ENCODE results near the gene EPS15.
"Not testable (repeated sequence)": the region's sequence is repeated elsewhere in the genome, so short reads cannot be mapped to it uniquely, and the experiment has no call there.

EPS15 gene

GRCh38 chr1:51519048-51519864 is at the start of gene EPS15:
Gene EPS15, minus strand, starts transcription at chr1:51519266. Its CDS starts 35 bp downstream, at chr1:51519231.
- DNase-seq, result peak; percentile 88

GRCh38 chr1:51568231-51568935 is 49.3 kb upstream of the EPS15 start:
- DNase-seq, result no peak

GRCh38 chr1:51567653-51568052 is 48.6 kb upstream of the EPS15 start:
- DNase-seq, result no peak

DNA sequence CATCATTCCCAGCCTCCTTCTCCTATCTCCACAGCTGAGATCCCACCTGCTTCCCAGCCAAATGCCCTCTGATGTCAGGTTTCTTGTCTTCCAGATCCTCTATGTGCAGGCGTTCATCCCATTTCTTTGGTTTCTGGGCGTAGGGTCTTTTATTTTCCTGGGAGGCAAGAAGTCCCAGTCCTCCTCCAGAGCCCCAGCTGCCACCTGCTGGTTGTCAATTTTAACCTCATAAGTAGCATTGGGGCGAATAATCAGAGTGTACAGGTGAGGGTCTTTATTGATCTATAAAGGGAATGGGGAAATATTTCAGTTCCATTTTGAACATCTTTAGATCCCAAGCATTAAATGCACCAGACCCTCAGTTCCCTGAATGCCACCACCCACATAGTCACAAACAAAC is 47.2 kb upstream of the EPS15 start:
- no peak for DNase-seq

DNA sequence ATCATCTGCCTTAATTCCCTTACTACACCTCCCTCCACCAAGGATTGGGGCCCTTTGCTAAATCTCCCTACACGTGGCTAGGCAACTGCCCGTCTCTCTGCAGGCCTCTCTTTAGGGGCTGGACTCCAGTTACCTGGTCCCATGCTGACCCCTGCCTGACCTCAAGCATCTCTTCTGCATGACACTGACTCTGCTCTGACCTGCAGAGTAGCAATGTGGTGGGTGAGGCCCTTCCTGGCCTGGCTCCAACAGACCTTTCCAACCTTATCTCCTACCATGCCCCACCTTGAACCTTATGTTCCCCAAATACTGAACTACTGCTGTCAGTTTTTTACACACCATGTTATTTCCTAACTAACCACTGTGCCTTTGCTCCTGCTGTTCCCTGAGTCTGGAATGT is 45.9 kb upstream of the EPS15 start:
- DNase-seq, result no peak

DNA sequence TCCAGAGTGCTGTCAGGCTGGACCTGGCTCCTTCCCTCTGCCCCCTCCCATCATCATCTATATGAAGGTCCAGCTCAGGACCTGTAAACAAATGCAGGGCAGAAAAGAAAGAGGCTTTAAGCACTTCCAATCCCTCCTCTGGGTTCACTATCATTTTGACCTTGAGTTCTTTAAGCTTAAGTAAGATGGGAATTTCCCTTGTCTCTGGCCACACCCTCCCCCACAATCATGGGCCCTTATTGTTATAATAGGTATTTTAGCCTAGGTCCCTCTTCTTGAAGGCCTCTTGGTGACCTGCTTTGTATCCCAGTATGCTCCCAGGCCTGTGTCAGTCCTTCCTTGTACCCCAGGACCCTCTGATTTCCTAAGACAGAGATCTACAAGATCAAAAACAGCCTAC is 45.1 kb upstream of the EPS15 start:
- no peak for DNase-seq

DNA sequence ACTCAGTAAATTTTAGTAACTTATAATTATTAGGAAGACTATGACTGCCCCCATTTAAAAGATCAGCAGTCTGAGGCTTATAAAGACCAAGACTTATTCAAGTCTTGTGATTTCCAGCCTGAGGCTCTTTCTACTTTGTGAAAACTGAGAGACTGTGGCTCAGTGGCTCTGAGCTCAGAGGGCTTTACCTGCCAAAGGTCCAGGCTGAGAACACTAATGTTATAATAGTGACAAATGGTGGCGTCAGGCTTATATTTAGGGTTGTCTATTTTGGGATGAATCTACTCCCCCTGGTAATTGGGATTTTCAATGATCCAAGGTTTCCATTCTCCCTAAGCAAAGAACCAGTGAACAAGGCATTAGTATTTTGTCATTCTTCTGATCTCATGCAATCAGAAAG is 42.6 kb upstream of the EPS15 start:
- DNase-seq, result no peak

DNA sequence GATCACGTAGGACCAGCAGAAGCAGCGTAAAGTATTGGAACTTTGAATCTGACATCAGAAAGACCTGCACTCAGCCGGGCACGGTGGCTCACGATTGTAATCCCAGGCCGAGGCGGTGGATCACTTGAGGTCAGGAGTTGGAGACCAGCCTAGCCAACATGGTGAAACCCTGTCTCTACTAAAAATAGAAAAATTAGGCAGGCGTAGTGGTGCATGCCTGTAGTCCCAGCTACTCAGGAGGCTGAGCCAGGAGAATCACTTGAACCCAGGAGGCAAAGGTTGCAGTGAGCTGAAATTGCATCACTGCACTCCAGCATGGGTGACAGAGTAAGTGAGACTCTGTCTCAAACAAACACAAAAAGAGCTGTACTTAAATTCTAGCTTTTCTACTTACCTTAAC is 41.8 kb upstream of the EPS15 start:
- not testable (repeated sequence) for DNase-seq

DNA sequence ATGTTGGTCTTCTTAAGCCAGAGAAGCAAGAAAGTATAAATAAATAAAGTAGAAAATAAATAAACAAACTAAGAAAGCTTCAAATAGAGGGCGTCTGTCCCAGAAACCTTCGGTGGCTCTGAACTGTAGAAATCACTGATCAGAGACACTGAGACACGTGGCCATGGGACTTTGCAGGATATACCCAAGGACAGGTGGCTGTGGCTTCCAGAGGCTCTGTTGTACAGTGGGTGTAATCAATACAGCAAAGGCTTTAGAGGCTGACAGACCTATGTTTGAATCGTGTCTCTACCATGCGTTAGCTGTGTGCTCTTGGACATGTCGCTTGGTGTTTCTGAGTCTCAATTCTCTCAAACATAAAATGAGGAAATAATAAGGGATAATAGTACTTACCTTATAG is 41.0 kb upstream of the EPS15 start:
- peak; percentile 42 for DNase-seq

DNA sequence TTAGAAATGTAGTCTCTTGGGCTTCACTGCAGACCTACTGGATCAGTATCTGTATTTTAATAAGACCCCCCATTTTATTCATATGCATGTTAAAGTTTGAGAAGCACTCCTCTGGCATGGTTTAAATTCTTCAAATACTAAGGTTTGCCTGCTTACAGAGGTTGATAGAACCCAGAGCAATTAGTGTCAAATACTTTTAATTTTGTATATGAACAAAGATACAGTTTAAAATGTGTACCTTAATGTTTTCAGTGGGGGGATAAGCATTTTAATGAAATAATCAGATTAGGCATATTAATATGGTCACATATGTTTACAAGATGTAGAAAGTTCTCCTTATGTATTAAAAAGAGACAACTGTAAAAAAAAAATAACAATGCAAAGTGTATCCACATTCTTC is 40.4 kb upstream of the EPS15 start:
- no peak for DNase-seq

- DNase-seq, result no peak
Observed at GRCh38 chr1:51559064-51559500, 40.0 kb upstream of the EPS15 start.

GRCh38 chr1:51558375-51558924 is 39.4 kb upstream of the EPS15 start:
- DNase-seq, result no peak

- no peak for DNase-seq
Observed at GRCh38 chr1:51557168-51557567, 38.1 kb upstream of the EPS15 start.

DNA sequence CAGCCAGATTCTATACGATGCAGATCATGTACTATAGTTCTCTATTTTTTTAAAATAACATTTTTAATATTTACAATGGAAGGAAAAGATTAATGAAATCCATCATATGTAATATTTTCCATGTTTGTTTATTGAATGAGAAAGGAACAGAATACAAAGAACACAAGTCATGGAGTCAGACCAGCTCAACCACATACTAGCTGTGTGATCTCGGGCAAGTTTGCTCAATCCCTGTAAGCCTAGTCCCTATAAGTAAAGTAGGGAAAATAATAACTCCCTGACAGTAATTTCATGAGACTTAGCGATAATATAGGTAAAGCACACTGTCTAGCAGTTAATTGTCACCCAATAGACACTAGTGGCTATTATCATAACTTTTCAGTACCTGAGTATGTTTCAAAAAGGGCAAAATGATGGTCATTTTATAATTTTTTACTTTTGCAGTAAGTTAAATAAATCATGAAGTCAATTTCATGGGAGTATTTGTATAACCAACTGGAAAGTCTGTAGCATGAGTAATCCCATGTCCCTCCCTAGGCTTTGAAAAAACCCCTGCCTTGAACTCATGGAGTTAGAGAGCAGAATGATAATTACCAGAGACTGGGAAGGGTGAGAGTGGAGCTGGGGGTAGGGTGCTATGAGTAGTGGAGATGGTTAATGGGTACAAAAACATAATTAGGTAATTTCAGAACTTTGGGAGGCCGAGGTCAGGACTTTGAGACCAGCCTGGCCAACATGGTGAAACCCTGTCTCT is 37.0 kb upstream of the EPS15 start:
- DNase-seq, result no peak

DNA sequence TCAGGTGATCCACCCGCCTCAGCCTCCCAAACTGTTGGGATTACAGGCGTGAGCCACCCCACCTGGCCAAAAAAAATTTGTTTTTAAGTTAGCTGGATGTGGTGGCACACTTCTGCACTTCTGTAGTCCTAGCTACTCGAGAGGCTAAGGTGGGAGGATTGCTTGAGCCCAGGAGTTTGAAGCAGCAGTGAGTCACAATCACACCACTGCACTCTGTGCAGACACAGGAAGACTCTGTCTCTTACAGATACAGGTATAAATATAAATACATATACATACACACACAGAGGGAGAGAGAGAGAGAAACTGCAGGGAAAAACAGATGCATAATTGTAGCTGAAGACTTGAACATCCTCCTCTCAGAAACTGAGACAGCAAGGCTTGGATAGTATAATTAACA is 34.8 kb upstream of the EPS15 start:
- no peak for DNase-seq

DNA sequence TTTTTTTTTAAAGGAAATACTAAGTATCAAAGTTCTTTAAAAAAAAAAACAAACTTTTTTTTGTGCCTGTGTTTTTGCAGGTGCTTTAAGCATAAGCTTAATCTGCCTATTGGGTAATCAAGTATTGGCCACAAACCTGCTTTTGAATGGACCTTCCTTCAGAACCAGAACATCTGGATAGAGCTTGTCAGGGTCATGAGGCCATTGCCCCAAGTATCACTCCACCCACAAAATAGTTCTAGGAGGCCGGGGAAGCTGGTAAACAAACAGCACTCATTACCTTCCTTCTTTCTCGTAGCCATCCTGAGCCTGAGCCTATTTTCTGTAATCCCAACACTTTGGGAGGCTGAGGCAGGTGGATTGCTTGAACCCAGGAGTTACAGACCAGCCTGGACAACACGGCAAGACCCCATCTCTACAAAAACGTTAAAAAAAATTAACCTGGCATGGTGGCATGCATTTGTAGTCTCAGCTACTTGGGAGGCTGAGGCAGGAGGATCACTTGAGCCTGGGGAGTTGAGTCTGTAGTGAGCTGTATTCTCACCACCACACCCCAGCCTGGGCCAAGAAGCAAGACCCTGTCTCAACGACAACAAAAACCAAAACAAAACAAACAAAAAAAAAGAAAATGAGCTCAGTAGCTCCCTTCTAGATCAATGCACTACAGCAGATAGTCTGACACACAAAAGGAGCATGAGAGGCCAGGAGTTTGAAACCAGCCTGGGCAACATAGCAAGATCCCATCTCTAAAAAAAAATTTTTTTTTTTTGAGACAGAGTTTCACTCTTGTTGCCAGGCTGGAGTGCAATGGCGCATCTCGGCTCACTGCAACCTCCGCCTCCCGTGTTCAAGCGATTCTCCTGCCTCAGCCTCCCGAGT is 34.1 kb upstream of the EPS15 start:
- no peak for DNase-seq

DNA sequence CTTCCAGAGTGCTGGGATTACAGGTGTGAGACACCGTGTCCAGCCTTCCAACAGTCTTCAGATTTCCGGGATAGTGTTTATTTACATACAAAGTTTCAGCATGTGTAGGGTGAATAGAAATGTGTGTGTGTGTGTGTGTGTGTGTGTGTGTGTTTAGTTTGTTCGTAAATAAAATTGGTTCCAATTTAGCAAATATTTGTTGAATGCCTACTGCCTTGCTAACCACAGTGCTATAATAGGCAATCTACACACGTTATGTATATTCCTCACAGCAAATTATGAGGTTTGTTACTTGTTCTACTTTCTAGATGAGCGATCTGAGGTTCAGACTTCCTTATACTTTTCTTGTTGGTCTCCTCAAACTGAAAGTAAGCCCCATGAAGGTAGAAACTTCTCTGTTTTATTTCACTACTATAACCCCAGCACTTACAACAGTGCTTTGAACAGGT is 32.8 kb upstream of the EPS15 start:
- no peak for DNase-seq

DNA sequence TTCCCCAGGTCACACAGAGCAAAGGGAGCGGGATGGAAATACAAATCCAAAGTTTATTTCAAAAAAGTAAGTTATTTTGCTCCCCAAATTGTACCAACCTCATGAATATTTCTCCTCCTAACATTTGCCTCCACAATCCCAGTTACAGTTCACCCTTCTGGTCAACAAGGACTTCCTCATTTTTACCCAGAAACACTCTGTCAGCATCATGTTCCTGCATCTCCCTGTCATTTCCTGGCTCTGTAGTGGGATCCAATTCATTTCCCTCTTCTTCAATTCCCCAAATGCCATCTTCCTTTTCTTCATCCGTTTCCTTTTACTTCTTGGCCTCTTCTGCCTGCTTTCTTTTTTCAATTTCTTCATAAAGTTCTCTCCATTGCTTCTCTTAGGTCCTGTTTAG is 32.0 kb upstream of the EPS15 start:
- no peak for DNase-seq

GRCh38 chr1:51549901-51550300 is 30.8 kb upstream of the EPS15 start:
- DNase-seq, result no peak

GRCh38 chr1:51549016-51549619 is 30.1 kb upstream of the EPS15 start:
- DNase-seq, result no peak

DNA sequence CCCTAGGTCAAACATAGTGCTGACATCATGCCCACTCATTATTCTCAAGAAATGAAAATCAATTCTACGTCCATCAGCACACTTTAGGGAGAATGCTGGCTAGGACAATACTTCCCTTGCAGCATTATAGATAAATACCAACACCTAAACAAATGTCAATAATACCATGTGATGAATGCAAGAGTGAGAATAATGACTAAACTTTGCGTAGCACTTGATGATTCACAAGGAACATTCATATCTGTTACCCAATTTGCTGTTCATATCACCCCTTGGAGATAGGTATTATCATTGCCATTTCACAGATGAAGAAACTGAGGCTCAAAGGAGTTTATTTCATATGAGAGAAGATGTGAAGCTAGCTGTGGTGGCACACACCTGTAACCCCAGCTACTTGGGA is 24.8 kb upstream of the EPS15 start:
- DNase-seq, result no peak

Data from NCI-H82 (cell line).